SIG-M5 treated with dmso at 0.1 percent for 504 hours (cell line): ENCODE data around the gene MDH1B.
A peak's percentile ranks its signal among the peaks of the same experiment; 100 is the strongest.

Source experiments
- DNase-seq: peaks from one replicate; lab custom pipeline; 2025; ENCODE audit not compliant: unreplicated experiment; lab: John Stamatoyannopoulos, UW

The MDH1B gene

DNA sequence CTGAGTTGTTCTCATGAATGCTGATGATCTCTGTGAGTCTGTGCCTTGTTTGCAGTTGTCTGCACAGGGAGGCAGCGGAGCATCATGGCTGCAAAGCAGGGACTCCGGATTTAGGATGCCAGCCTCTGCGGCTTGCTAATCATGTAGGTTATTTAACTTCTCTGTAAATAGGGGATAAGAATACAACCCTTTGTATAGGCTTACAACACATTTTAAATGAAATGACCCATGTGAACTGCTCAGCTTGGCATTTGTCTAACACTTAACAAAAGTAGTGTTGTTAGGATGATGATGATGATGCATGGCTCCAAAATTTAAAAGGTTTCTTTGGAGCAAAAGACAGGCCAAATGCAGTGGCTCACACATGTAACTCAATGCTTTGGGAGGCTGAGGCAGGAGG lies 66.3 kb downstream of the MDH1B start:
- DNase-seq, result no peak

DNA sequence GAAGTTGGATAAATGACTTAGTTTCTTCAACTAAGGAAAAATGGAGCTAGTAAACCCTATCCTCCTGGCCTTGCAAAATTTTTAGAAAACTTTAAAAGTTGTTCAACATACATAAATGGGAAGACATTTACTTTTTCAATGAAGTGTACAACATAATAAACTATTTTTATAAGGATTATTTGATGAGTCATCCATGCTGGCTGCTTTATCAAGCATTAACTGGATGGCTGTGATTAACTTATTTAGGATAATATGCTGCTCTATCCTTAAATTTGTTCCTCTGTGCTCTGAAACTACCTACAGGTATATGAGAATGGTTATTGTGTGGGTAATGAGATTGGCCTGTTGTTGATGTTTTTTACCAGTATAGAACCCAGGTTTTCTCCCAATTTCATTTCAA lies 68.2 kb downstream of the MDH1B start:
- DNase-seq, result no peak

DNA sequence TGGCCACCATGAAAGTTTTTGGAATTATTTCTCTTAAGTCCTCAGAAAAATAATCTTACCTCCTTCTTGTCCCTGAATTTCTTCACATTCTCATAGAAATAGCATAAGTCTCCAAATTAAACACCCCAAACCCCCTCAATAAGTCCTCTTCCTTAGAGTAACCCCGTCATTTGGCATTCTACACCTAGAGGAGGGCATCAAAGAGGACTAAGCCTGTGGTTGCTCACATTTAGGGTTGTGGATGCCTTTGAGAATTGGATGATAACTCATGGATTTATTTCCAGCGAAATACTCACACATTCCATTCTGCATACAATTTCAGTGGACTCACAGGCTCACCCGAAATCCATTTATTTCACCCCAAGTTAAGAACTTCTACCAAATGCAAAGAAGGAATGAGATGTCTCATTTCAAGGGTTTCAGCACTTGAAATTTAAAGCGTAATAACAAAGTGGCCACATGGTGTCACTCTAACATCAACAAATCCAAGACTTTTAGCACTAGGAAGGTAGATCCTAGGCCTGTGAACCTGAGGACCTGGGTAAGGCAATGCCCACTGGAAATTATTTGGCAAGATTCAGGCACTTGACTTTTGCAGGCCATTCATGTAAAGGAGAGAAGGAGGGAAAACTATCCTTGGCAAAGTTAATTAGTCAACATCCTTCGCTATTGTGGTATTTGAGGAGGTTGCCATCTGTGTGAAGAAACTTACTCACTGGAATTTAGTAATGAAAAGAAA lies 71.6 kb downstream of the MDH1B start:
- peak; percentile 63 for DNase-seq

DNA sequence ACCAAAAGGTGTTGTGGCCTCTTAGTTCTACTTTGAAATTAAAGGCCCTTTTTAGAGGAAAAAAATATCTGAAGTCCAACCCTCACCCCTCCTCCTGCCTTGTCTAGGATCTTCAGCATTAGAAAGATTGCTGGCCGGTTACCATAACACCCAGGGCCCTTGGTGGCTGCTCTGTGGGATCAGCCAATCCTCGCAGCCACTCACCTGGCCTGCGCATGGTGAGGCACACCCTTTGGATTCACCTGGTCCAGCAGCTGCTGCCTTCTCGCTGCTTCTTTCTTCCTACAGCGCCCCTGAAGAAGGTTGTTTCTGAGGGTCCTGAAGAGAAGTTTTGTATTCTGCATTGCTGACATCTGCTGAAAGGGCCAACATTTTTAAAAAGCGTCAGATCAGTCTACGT lies 72.2 kb downstream of the MDH1B start:
- no peak for DNase-seq

DNA sequence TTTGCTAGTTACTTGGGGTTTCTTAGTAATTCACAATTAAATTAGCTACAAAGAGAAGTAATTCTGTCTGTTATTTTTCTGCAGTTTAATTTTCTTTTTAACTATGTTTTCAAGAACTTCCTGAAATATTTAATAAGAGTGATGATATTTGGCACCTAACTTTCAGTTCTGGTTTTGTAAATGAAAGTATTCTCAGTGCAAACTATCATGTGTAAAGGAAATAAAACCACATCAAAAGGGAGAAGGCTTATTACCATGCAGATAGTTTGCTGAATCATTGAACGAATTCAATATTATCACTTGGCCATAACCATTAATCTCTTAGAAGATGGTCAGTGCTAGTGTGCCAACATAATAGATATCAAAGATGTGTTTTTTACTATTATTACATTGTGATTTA lies 76.1 kb downstream of the MDH1B start:
- no peak for DNase-seq

DNA sequence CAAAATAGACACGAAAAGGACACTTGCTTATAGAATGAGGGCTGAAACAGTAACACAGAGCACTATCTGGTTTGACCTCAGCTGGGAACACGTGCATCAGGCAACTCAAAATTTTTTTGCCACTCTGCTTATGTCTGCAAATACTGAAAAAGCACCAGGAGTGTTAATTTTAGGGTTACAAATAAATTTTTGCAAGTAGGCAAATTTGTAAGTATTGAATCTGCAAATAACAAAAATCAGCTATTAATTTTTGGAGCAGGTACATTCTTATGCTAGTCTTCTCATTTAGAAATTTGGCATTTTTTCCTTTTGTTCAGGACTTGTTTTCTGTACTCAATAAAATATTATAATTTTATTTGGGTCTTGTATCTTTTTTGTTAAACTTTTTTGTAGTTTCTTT lies 76.7 kb downstream of the MDH1B start:
- DNase-seq, result no peak
